Calu3 (cell line): Measurements from ENCODE around the gene SDHA. TPM values are rescaled to one million over a fixed set of nuclear protein-coding genes. Genes with fewer than 3 reads are reported as not detected.
"Not testable (repeated sequence)": the region's sequence is repeated elsewhere in the genome, so short reads cannot be mapped to it uniquely, and the experiment has no call there.

Experiments
- BruUV-seq: library from RNA; stranded (reverse); fragments of 400-500 nt; replicated peaks from 2 replicates; lab custom pipeline; 2021; lab: Mats Ljungman, UMichigan
- CTCF ChIA-PET: fragments of 300-600 bp; sonication (Branson Sonifier 250); formaldehyde crosslinking; loops from one replicate; lab custom pipeline; 2022; ENCODE audit warnings: antibody characterized with exemption; lab: Charles Lee
- DNase-seq: peaks from one replicate; pipeline ENCODE4 v3.0.0; 2022
- H3K27ac Mint-ChIP-seq: one replicate; pipeline ENCODE4 v1.8.0; 2022; ENCODE audit warnings: mixed read lengths; ENCODE audit not compliant: unreplicated experiment
- H3K27me3 Mint-ChIP-seq: one replicate; pipeline ENCODE4 v1.8.0; 2022; ENCODE audit warnings: mixed read lengths; ENCODE audit not compliant: unreplicated experiment
- H3K36me3 Mint-ChIP-seq: one replicate; pipeline ENCODE4 v1.8.0; 2022; ENCODE audit warnings: mild to moderate bottlenecking, moderate library complexity, mixed read lengths; ENCODE audit not compliant: insufficient read depth, unreplicated experiment
- H3K4me1 Mint-ChIP-seq: one replicate; pipeline ENCODE4 v1.8.0; 2022; ENCODE audit warnings: mild to moderate bottlenecking, low read depth, mixed read lengths; ENCODE audit not compliant: unreplicated experiment
- H3K4me3 Mint-ChIP-seq: one replicate; pipeline ENCODE4 v1.8.0; 2022; ENCODE audit warnings: mild to moderate bottlenecking, low read depth, moderate library complexity, mixed read lengths; ENCODE audit not compliant: unreplicated experiment
- H3K9me3 Mint-ChIP-seq: one replicate; pipeline ENCODE4 v1.8.0; 2022; ENCODE audit warnings: low read depth, mixed read lengths; ENCODE audit not compliant: unreplicated experiment
- intact Hi-C: fragments of 100-400 bp; cut with micrococcal nuclease; formaldehyde crosslinking; loops from one replicate; pipeline ENCODE4 v1.10.0; 2022; ENCODE audit not compliant: unreplicated experiment
- total RNA-seq: library from RNA; stranded (reverse); gene quantifications from 2 replicates; pipeline ENCODE4 v1.2.3, GENCODE V29; 2022
- TF ChIP-seq, protein P1 (sequence below): fragments of 200-600 bp; IDR thresholded peaks from one replicate; pipeline ENCODE4 v1.8.0; 2022; ENCODE audit warnings: antibody characterized with exemption; ENCODE audit not compliant: unreplicated experiment

Gene SDHA
- total RNA-seq, 1 experiment from 2014 or later = 96.9 TPM

DNA sequence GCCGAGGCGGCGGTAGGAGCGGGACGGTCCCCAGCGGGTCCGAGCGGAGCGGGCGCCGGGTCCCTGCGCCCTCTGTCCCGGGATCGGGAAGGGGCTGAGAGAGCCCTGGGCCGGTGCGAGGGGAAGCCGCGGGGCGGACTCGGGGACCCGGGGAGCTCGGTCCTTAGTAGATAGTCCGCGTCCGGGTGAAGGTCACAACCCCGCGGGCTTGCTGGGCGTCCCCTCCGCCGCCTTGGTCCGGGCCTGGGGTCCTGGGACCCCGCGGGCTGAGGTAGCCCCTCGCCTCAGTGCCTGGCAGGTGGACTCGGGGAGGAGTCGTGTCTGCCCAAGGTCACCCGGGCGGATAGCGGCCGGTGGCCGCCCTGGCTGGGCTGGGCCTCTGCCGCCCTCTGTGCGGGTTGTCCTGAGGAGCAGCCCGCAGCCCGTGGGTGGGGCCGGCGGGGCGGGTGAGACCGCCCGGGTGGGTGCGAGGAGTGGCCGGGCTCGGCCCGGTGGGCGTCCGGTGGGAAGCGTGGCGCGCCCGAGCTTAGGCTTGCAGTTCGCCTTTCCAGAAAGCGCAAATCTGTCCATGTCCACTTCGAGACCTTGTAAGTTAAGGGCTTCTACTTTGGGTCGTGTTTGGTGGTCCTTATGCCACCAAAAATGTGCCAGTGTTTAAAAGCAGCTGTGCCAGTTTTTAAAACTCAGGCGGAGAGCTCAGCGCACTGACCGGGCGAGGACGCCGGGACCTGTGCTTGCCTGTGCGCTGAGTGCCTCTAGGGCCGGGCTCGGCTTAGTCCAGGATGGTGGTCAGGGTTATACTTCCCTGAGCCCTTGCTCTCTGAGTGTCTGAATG, 554 bp downstream of the SDHA start:
- CTCF ChIA-PET = interaction anchor here (0.5 to 2.7 kb wide), 2 partner anchors 30 to 52 kb away, joined by 6 to 11 read pairs; partner anchors contain the start of gene PDCD6
- DNase-seq = peak; percentile 38
- no TSS peak for BruUV-seq
- no peaks in the 10 kb centered on the region for H3K27me3 Mint-ChIP-seq
- TF ChIP-seq, protein P1, sequence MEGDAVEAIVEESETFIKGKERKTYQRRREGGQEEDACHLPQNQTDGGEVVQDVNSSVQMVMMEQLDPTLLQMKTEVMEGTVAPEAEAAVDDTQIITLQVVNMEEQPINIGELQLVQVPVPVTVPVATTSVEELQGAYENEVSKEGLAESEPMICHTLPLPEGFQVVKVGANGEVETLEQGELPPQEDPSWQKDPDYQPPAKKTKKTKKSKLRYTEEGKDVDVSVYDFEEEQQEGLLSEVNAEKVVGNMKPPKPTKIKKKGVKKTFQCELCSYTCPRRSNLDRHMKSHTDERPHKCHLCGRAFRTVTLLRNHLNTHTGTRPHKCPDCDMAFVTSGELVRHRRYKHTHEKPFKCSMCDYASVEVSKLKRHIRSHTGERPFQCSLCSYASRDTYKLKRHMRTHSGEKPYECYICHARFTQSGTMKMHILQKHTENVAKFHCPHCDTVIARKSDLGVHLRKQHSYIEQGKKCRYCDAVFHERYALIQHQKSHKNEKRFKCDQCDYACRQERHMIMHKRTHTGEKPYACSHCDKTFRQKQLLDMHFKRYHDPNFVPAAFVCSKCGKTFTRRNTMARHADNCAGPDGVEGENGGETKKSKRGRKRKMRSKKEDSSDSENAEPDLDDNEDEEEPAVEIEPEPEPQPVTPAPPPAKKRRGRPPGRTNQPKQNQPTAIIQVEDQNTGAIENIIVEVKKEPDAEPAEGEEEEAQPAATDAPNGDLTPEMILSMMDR = no peak
- peaks cover 49% of the 10 kb centered on the region for H3K36me3 Mint-ChIP-seq
- H3K27ac Mint-ChIP-seq = peak overlapping the region; percentile 44
- intact Hi-C loops = loop anchor here (1.0 kb wide), 1 partner anchor 53 kb away; the partner anchor contains the start of gene PDCD6
- peak overlapping the region; percentile 78 for H3K4me3 Mint-ChIP-seq
- H3K4me1 Mint-ChIP-seq = peaks cover 37% of the 10 kb centered on the region
- no peaks in the 10 kb centered on the region for H3K9me3 Mint-ChIP-seq

DNA sequence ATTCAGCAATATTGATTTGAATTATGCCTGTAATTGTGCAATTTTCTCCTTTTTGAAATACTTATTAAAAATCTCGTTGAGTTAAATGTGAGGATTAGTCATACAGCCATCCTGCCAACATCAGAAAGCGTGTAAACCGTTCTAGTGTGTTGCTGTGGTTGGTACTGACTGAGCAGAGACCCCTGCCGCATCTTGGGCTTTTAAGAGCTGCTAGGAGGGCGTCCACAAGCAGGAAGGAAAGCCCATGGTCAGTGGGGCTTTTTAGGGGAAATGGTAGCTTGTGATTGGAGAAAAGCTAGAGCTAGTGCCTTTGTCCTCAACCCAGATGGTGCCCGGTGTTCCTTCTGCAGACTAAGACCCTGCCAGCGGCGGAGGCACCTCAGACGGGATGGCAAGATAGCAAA, 1.3 kb downstream of the SDHA start:
- Mint-ChIP-seq H3K4me3 (peak overlapping the region; percentile 78), H3K4me1 (peaks cover 37% of the 10 kb centered on the region), H3K27me3 (no peaks in the 10 kb centered on the region), H3K36me3 (peaks cover 44% of the 10 kb centered on the region), H3K27ac (peak overlapping the region; percentile 44), H3K9me3 (no peaks in the 10 kb centered on the region)
- intact Hi-C loops = no loop called here
- TF ChIP-seq, protein P1 = no peak
- CTCF ChIA-PET = interaction anchor here (0.5 to 2.7 kb wide), 2 partner anchors 31 to 52 kb away, joined by 6 to 11 read pairs; partner anchors contain the start of gene PDCD6
- BruUV-seq = TSS peak; percentile 55
- no peak for DNase-seq

DNA sequence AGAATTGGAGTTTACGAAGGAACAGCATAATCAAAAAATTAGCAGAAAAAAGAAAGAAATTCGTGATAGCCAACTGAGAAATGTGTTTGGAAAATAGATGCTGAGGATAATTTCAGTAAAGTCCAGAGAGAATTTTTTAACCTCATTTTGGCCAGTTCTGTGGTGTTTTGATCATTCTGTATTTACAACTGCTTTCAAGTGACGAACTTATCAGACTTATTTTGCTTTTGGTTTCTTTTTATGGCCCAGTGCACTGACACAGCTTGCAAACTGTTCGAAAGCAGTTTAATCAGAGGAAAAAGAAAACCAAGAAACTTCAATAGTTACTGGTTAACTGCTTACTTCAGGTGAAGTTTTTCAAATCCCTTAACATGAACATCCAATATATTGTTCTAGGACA, 1.9 kb downstream of the SDHA start:
- H3K9me3 Mint-ChIP-seq = no peaks in the 10 kb centered on the region
- TF ChIP-seq, protein P1 = no peak
- intact Hi-C loops = no loop called here
- peaks cover 44% of the 10 kb centered on the region for H3K36me3 Mint-ChIP-seq
- peak overlapping the region; percentile 44 for H3K27ac Mint-ChIP-seq
- no peaks in the 10 kb centered on the region for H3K27me3 Mint-ChIP-seq
- DNase-seq = no peak
- peak overlapping the region; percentile 78 for H3K4me3 Mint-ChIP-seq
- peaks cover 37% of the 10 kb centered on the region for H3K4me1 Mint-ChIP-seq
- CTCF ChIA-PET = interaction anchor here (2.7 kb wide), 1 partner anchor 32 kb away, joined by 11 read pairs; no protein-coding TSS in a partner anchor
- BruUV-seq = no TSS peak

DNA sequence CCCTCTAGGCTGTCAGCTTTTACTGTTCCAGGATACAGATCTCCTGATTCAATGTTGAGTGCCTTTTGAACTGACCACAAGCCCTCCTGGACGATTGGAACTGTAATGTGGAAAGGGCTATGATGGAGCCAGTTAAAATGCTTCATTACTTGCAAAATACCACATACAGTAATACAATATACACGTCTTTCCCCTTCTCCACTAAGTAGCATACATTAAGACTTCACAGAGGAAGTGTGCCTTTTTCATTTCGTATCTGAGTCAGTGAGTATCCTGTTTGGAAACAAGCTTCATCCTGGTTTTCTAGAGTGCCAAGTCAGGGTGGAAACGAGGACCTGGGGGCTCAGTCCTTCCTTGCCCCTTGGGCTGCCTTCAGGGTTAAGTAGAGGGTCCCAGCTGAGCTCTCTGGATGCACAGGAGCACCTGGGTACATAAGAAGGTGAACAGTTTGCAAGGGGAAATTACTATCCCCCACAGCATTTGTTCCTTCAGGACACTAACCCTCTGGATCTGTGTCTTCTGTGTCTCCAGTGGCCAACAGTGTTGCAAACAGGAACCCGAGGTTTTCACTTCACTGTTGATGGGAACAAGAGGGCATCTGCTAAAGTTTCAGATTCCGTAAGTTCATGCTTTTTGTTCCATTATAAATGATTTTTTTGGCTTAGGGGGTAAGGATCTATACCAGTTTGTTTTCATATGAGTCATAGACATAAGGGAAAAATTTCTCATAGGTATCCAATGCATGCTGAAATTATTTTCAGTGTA, 5.0 kb downstream of the SDHA start:
- H3K27me3 Mint-ChIP-seq, H3K27ac Mint-ChIP-seq, H3K4me3 Mint-ChIP-seq, H3K9me3 Mint-ChIP-seq, DNase-seq, intact Hi-C loops, CTCF ChIA-PET, BruUV-seq: not testable (repeated sequence)
- Mint-ChIP-seq H3K4me1 (peaks cover 22% of the 10 kb centered on the region), H3K36me3 (peaks cover 51% of the 10 kb centered on the region)
